AG10803 (cell line): Measurements from ENCODE around the gene FAM20B.

Experiments
- DNase-seq: peaks from one replicate; pipeline ENCODE4 v3.0.0; 2010; ENCODE audit warnings: low read depth
- H3K4me3 ChIP-seq: 2 replicates; pipeline ENCODE4 v1.5.1; 2011; ENCODE audit warnings: mild to moderate bottlenecking, low read length, control low read depth
- TF ChIP-seq, protein P1 (sequence below): conservative IDR thresholded peaks from 2 replicates; pipeline ENCODE4 v1.5.1; 2011; ENCODE audit warnings: mild to moderate bottlenecking, low read length, control low read depth, inconsistent platforms

FAM20B gene

DNA sequence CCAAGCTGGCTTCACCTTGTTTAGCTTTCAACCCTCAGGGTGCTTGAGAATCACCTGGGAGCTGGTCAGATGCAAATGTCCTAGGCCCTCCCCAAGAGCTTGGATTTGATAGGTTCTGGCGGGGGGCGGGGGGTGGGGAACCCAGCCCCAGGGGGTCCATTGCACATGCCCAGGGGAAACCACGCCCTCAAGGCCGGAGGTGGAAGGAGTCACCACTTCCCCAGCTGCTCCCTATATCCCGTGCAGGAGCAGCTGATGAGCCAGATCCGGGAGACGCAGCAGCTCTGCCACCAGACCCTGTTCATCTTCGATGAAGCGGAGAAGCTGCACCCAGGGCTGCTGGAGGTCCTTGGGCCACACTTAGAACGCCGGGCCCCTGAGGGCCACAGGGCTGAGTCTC lies 62.0 kb downstream of the FAM20B start:
- DNase-seq = no peak
- no peak overlapping the region for H3K4me3 ChIP-seq
- TF ChIP-seq, protein P1, sequence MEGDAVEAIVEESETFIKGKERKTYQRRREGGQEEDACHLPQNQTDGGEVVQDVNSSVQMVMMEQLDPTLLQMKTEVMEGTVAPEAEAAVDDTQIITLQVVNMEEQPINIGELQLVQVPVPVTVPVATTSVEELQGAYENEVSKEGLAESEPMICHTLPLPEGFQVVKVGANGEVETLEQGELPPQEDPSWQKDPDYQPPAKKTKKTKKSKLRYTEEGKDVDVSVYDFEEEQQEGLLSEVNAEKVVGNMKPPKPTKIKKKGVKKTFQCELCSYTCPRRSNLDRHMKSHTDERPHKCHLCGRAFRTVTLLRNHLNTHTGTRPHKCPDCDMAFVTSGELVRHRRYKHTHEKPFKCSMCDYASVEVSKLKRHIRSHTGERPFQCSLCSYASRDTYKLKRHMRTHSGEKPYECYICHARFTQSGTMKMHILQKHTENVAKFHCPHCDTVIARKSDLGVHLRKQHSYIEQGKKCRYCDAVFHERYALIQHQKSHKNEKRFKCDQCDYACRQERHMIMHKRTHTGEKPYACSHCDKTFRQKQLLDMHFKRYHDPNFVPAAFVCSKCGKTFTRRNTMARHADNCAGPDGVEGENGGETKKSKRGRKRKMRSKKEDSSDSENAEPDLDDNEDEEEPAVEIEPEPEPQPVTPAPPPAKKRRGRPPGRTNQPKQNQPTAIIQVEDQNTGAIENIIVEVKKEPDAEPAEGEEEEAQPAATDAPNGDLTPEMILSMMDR = no peak

DNA sequence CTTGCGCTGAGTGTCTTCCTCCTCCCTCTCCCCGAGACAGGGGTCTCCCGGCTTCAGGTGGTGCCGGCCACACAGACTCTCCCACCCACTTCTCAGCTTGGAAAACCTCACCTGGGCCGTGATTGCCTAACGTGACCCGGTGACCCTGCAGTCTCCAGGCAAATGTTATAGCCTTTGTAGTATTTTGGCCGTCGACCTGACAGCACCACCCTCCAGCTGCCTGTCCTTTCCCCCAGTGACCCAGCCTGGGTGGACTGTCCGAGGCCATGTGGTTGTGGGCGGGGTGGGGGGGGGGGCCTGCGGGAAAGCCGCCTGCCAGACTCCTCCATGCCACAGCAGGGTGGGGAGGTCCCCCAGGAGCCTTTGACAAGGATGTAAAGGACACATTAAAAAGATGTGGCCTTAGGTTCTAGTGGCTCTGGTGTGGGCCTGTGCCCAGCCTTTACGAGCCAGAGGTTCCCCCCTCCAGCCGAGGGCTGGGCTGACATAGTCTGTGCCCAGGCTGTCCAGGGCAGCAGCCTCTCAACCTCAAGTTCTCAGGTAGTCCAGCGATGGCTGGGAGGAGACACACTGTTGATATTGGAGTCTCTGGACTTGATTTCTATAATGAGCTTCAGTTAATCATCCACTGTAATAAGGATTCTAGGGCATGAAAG lies 64.3 kb downstream of the FAM20B start:
- TF ChIP-seq, protein P1 = no peak
- H3K4me3 ChIP-seq = no peak overlapping the region
- no peak for DNase-seq

DNA sequence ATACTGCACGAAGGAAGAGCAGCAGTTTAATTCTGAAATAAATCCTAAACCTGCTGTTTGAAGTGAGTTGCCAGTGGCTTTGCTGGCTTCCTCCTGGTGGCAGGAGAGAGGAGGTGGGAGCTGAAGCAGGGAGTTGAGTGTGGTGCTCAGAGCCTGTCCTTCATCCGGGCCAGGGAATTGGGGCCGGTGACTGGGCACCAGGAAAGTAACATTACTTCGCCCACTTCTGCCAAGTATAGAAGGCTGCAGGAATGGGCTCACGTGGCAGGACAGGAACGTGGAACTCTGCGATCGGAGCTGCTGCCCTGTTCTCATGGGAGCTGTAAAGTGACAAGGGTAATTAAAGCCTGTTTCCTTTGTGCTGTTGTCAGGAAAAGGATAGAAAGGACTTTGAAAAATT lies 64.8 kb downstream of the FAM20B start:
- TF ChIP-seq, protein P1 = peak; percentile 37
- peak; percentile 22 for DNase-seq
- no peak overlapping the region for H3K4me3 ChIP-seq

DNA sequence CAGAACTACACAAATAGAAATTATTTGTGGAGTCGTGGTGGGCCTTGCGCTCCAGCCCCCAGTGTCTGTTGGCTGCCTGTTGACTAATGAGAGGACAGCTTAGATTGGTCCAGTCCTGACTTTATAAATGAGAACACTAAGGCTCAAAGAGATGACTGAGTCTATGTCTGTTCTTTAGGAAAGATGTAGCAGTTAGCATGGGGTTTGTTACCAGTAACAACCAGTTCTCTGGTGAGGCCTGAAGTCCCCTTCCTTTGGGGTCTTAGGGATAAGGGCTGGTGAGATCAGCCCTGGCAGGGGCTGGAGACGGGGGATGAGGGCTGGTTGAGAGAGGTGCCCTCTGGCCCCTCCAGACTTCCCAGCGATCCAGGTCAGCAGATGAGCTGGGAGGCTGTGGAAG lies 65.2 kb downstream of the FAM20B start:
- no peak overlapping the region for H3K4me3 ChIP-seq
- TF ChIP-seq, protein P1 = no peak
- DNase-seq = no peak

DNA sequence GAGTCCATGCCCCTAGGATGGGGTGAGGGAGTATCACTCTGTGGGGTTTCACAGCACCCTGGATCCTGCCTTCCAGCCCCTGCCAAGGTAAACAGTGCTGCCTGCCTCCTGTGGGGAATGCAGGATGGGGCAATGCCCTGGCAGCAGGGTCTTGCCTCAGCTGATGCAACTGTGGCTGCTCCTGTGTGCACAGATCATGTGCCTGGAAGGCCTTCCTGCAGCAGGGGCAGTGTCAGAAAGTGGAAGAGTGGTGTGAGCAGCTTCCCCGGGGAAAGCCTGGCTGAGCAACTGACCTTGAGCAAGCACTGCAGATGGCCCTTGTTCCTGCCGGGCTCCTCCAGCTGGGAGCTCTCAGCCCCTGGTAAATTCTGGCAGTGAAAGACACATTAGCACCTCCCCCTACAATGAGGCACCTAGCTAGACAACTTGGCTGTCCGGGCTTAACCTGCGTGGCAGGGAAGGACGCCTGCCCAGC lies 66.0 kb downstream of the FAM20B start:
- peak; percentile 96 for DNase-seq
- no peak overlapping the region for H3K4me3 ChIP-seq
- TF ChIP-seq, protein P1 = no peak

DNA sequence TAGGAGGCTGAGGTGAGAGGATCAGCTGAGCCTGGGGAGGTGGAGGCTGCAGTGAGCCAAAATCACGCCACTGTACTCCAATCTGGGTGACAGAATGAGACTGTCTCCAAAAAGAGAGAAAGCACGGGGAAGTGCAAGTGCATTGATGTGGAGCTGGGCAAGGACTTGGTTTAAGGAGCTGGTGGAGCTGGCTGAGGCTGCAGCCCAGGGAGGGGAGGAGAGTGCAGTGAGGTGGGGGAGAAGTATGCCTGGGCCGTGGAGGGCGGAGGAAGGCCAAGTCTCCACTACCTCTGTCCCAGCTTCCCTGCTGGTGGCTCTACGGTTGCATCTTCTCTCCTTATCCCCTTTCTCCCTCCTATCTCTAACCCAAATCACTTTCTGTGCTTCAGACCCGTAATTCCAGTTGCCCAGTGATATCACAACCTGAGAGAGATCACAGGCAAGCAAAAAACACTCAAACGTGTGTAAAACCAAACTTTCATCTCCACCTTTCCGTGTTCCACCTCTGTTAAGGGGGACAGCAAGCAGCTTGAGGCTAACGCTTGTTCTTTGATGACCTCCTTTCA lies 67.3 kb downstream of the FAM20B start:
- H3K4me3 ChIP-seq = no peak overlapping the region
- DNase-seq = no peak
- TF ChIP-seq, protein P1 = no peak

DNA sequence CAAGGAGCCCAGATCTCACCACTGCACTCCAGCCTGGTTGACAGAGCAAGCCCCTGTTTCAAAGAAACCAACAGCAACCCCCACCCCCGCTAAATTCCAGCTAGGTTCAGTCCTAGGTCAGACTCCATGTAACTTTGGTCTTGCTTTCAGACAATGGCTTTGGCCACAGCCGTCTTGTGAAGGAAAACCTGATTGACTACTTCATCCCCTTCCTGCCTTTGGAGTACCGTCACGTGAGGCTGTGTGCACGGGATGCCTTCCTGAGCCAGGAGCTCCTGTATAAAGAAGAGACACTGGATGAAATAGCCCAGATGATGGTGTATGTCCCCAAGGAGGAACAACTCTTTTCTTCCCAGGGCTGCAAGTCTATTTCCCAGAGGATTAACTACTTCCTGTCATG lies 69.1 kb downstream of the FAM20B start:
- no peak overlapping the region for H3K4me3 ChIP-seq
- DNase-seq = no peak
- TF ChIP-seq, protein P1 = no peak
